Measurements from ENCODE around the gene CELF1. TPM values are rescaled to one million over a fixed set of nuclear protein-coding genes. Genes with fewer than 3 reads are reported as not detected.

CELF1 gene
- total and polyA plus RNA-seq, 10 of the 15 experiments (the other 5 are each of a cell fraction or from before 2014, with no cell fraction given), result 35.3 to 128 (median 85.7) TPM

- TF ChIP-seq ZBTB4 (CRISPR knock-in tag; IDR thresholded peaks at IDR 0.05) (no peak), SMAD5 (IDR thresholded peaks at IDR 0.05; ENCODE audit: low read depth) (peak; percentile 59; the same call in 1 of the 2 replicates), NBN (IDR thresholded peaks at IDR 0.05) (0 out of 2 replicates have a peak, but pooled peaks have one; percentile 15), SMARCA5 (IDR thresholded peaks at IDR 0.05) (peak; percentile 83), NKRF (conservative IDR thresholded peaks at IDR 0.05) (peak; percentile 23), ZBTB40 (IDR thresholded peaks at IDR 0.05; ENCODE audit: borderline replicate concordance) (no peak), POLR2AphosphoS2 (IDR thresholded peaks at IDR 0.05; ENCODE audit: low read depth, low read length) (peak; percentile 78; the same call in 1 of the 2 replicates), HCFC1 (IDR thresholded peaks at IDR 0.05; ENCODE audit: low read length) (peak; percentile 58; the same call in 1 of the 2 replicates), RAD21 (IDR thresholded peaks at IDR 0.05; ENCODE audit: insufficient read depth, low read depth, low read length) (peak; percentile 23; the same call in 1 of the 2 replicates), SIN3A (IDR thresholded peaks at IDR 0.05; ENCODE audit: low read depth, low read length) (no peak; the same call in 1 of the 2 replicates), SIX5 (IDR thresholded peaks at IDR 0.05; ENCODE audit: low read depth, low read length, severe bottlenecking) (peak; percentile 34), IKZF1 (conservative IDR thresholded peaks at IDR 0.05) (peak; percentile 78), LARP7 (IDR thresholded peaks at IDR 0.05) (peak; percentile 78; the same call in 1 of the 2 replicates), YY1 (IDR thresholded peaks at IDR 0.05; ENCODE audit: low read depth, low read length) (peak; percentile 98), NR2F1 (conservative IDR thresholded peaks at IDR 0.05) (peak; percentile 58), SMC3 (IDR thresholded peaks at IDR 0.05; ENCODE audit: borderline replicate concordance, low read length) (peak; percentile 32; the same call in 1 of the 2 replicates), BHLHE40 (IDR thresholded peaks at IDR 0.05; ENCODE audit: borderline replicate concordance in 1 of 2, low read depth in 2 of 2, low read length in 1 of 2) (peak in 1 of 2 experiments; percentile 52; a peak in 2 of 4 replicates), GATAD2B (conservative IDR thresholded peaks at IDR 0.05; ENCODE audit: low read depth) (peak; percentile 65; the same call in 1 of the 2 replicates), EGR1 (IDR thresholded peaks at IDR 0.05; ENCODE audit: borderline replicate concordance in 1 of 2, low read depth in 2 of 2, low read length in 2 of 2) (peak; percentile 52 to 93; a peak in 2 of 3 replicates), RELA (IDR thresholded peaks at IDR 0.05; ENCODE audit: borderline replicate concordance, partially characterized antibody) (peak; percentile 77)
Observed at GRCh38 chr11:47552566-47553405, at the start of gene CELF1 (continued).
